GM23248 (cell line): ENCODE data around the gene MAP3K12. TPM values are rescaled to one million over a fixed set of nuclear protein-coding genes. Genes with fewer than 3 reads are reported as not detected.

Experiments used
- DNase-seq: peaks from one replicate; pipeline ENCODE4 v3.0.0-alpha.2; 2015
- H2AFZ ChIP-seq: fragments of 200-600 bp; sonication (generic); 2 replicates; pipeline ENCODE4 v1.6.1; 2016; ENCODE audit warnings: antibody characterized with exemption
- H3F3A ChIP-seq: fragments of 200-600 bp; sonication (generic); 2 replicates; pipeline ENCODE4 v1.6.1; 2016; ENCODE audit warnings: mild to moderate bottlenecking, antibody characterized with exemption, mixed run types; ENCODE audit not compliant: insufficient read depth
- H3K27ac ChIP-seq: fragments of 200-600 bp; sonication (generic); 2 replicates; pipeline ENCODE4 v1.5.1; 2016; ENCODE audit warnings: mild to moderate bottlenecking
- H3K27me3 ChIP-seq: fragments of 200-600 bp; sonication (generic); replicated peaks from 2 replicates; pipeline ENCODE4 v1.6.1; 2016; ENCODE audit warnings: mild to moderate bottlenecking; ENCODE audit not compliant: insufficient read depth
- H3K36me3 ChIP-seq: fragments of 200-600 bp; sonication (generic); 2 replicates; pipeline ENCODE4 v1.6.1; 2016; ENCODE audit warnings: low read depth, mild to moderate bottlenecking
- H3K4me1 ChIP-seq: fragments of 200-600 bp; sonication (generic); 2 replicates; pipeline ENCODE4 v1.6.1; 2016; ENCODE audit warnings: mild to moderate bottlenecking; ENCODE audit not compliant: insufficient read depth
- H3K4me2 ChIP-seq: fragments of 200-600 bp; sonication (generic); one replicate; pipeline ENCODE4 v1.6.1; 2016; ENCODE audit warnings: mild to moderate bottlenecking; ENCODE audit not compliant: unreplicated experiment
- H3K4me3 ChIP-seq: fragments of 200-600 bp; sonication (generic); 2 replicates; pipeline ENCODE4 v1.5.1; 2016; ENCODE audit warnings: mild to moderate bottlenecking
- H3K79me2 ChIP-seq: fragments of 200-600 bp; sonication (generic); 2 replicates; pipeline ENCODE4 v1.6.1; 2016; ENCODE audit warnings: mild to moderate bottlenecking; ENCODE audit not compliant: insufficient read depth
- H3K9ac ChIP-seq: fragments of 200-600 bp; sonication (generic); 2 replicates; pipeline ENCODE4 v1.6.1; 2016; ENCODE audit warnings: mild to moderate bottlenecking
- H3K9me2 ChIP-seq: fragments of 200-600 bp; sonication (generic); 2 replicates; pipeline ENCODE4 v1.6.1; 2016; ENCODE audit warnings: mixed run types, mild to moderate bottlenecking, moderate library complexity; ENCODE audit not compliant: insufficient read depth
- H3K9me3 ChIP-seq: fragments of 200-600 bp; sonication (generic); one replicate; pipeline ENCODE4 v1.6.1; 2017; ENCODE audit warnings: low read depth
- H4K20me1 ChIP-seq: fragments of 200-600 bp; sonication (generic); 2 replicates; pipeline ENCODE4 v1.6.0; 2016; ENCODE audit not compliant: insufficient read depth
- EZH2 ChIP-seq: fragments of 200-600 bp; sonication (generic); IDR thresholded peaks from 2 replicates; pipeline ENCODE4 v1.6.1; 2018; ENCODE audit warnings: antibody characterized with exemption, mild to moderate bottlenecking; ENCODE audit not compliant: insufficient read depth, poor library complexity, severe bottlenecking
- EZH2phosphoT487 ChIP-seq: fragments of 200-600 bp; sonication (generic); IDR thresholded peaks from 2 replicates; pipeline ENCODE4 v1.6.1; 2018; ENCODE audit warnings: antibody characterized with exemption, moderate library complexity, mild to moderate bottlenecking, low read depth; ENCODE audit not compliant: insufficient read depth
- WGBS, 2 experiments: methylation state at CpG; one replicate each; pipeline ENCODE4 v1.1.6; 2015 to 2017; ENCODE audit warnings: low lambda C conversion rate in 2 of 2, low coverage in 1 of 2; ENCODE audit errors: missing lambda C conversion rate in 2 of 2; 5-methylcytosine and 5-hydroxymethylcytosine counted together
- in situ Hi-C: fragments of 300-500 bp; cut with MboI; formaldehyde crosslinking; loops from 2 replicates; pipeline ENCODE4 v1.15.0; 2020
- polyA plus RNA-seq: library from polyadenylated mRNA; unstranded; fragments of >200 nt; fragmentation: Nextera tagmentation; extraction: Ambion mirVana; gene quantifications from 2 replicates; pipeline ENCODE4 v1.2.1, GENCODE V29; 2016
- total RNA-seq: library from RNA; depleted of rRNA; stranded (reverse); fragments of >200 nt; shearing (Covaris generic); gene quantifications from 2 replicates; pipeline ENCODE4 v1.2.3, GENCODE V29; 2014

Gene MAP3K12
- total and polyA plus RNA-seq, 2 experiments from 2014 or later = 8.7 to 37.4 TPM

GRCh38 chr12:53478865-53479264, 20.4 kb downstream of the MAP3K12 start:
- H3K27me3 ChIP-seq = no peaks in the 10 kb centered on the region
- DNase-seq = peak; percentile 78
- peaks cover 92% of the 10 kb centered on the region for H3F3A ChIP-seq
- no peak for TF ChIP-seq EZH2phosphoT487
- no peak for TF ChIP-seq EZH2
- peaks cover 84% of the 10 kb centered on the region for H3K36me3 ChIP-seq
- no peak overlapping the region for H3K4me3 ChIP-seq
- no peaks in the 10 kb centered on the region for H3K9me3 ChIP-seq
- in situ Hi-C loops = no loop called here
- peaks cover 45% of the 10 kb centered on the region for H3K79me2 ChIP-seq
- peak overlapping the region; percentile 71 for H3K27ac ChIP-seq
- peaks cover 44% of the 10 kb centered on the region for H3K4me1 ChIP-seq
- WGBS, 2 experiments = 15 to 24% methylated on average over 1 of the region's 1 CpG
- no peaks in the 10 kb centered on the region for H3K9me2 ChIP-seq
- H4K20me1 ChIP-seq = peaks cover 7% of the 10 kb centered on the region
- H3K9ac ChIP-seq = peak overlapping the region; percentile 18
- no peak overlapping the region for H3K4me2 ChIP-seq
- H2AFZ ChIP-seq = no peak overlapping the region

GRCh38 chr12:53476769-53477209, 22.5 kb downstream of the MAP3K12 start:
- Histone ChIP-seq H3K9me3 (no peaks in the 10 kb centered on the region), H3K9me2 (no peaks in the 10 kb centered on the region), H3K9ac (0 out of 2 replicates have a peak overlapping the region, but pooled peaks have one; percentile 1), H3F3A (peaks cover 96% of the 10 kb centered on the region), H3K36me3 (peaks cover 91% of the 10 kb centered on the region), H3K4me3 (no peak overlapping the region), H3K4me1 (peaks cover 42% of the 10 kb centered on the region), H3K79me2 (peaks cover 66% of the 10 kb centered on the region), H3K27me3 (no peaks in the 10 kb centered on the region), H4K20me1 (peaks cover 1% of the 10 kb centered on the region), H2AFZ (no peak overlapping the region), H3K27ac (peak overlapping the region; percentile 36; the same call in 1 of the 2 replicates), H3K4me2 (no peak overlapping the region)
- no peak for TF ChIP-seq EZH2phosphoT487
- TF ChIP-seq EZH2 = no peak
- 55 to 71% methylated on average over 2 of the region's 2 CpGs for WGBS, 2 experiments
- in situ Hi-C loops = no loop called here
- DNase-seq = peak; percentile 53

DNA sequence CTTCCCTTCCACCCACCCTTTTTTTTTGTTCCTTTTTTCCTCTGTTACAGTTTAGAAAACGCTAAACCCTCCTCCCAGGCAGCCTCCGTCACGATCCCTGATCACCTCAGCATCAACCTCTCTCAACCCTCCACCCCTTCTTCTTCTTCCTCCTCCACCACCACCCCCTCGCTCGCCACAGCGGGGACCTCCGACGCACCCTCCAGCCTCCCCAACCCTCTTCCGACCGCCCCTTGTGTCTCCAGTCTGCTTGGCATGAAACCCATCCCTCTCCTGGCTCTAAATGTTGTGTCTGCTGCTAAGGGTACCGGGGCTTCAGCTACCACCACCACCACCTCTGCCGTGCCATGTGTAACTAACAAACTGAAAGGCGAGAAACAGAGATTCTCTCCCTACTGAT, 24.4 kb downstream of the MAP3K12 start:
- in situ Hi-C loops = no loop called here

GRCh38 chr12:53474077-53474476, 25.2 kb downstream of the MAP3K12 start:
- Histone ChIP-seq H3K9me2 (no peaks in the 10 kb centered on the region), H3F3A (peaks cover 94% of the 10 kb centered on the region), H3K27me3 (no peaks in the 10 kb centered on the region), H3K4me2 (no peak overlapping the region), H3K79me2 (peaks cover 91% of the 10 kb centered on the region), H4K20me1 (no peaks in the 10 kb centered on the region; the same call in 1 of the 2 replicates), H3K9ac (peak overlapping the region; percentile 31; the same call in 1 of the 2 replicates), H2AFZ (no peak overlapping the region), H3K4me3 (no peak overlapping the region), H3K36me3 (peaks cover 93% of the 10 kb centered on the region), H3K9me3 (no peaks in the 10 kb centered on the region), H3K4me1 (peaks cover 16% of the 10 kb centered on the region), H3K27ac (peak overlapping the region; percentile 36)
- in situ Hi-C loops = no loop called here
- DNase-seq = no peak
- WGBS, 2 experiments = 77 to 82% methylated on average over 2 of the region's 2 CpGs
- TF ChIP-seq EZH2 (no peak), EZH2phosphoT487 (no peak)

More for the DNA sequence above, 24.4 kb downstream of the MAP3K12 start:
- Histone ChIP-seq H3K27me3 (no peaks in the 10 kb centered on the region), H3F3A (peaks cover 95% of the 10 kb centered on the region), H3K9me2 (no peaks in the 10 kb centered on the region), H3K9me3 (no peaks in the 10 kb centered on the region), H2AFZ (no peak overlapping the region), H3K4me1 (peaks cover 22% of the 10 kb centered on the region), H3K4me2 (no peak overlapping the region), H3K79me2 (peaks cover 84% of the 10 kb centered on the region), H3K9ac (0 out of 2 replicates have a peak overlapping the region, but pooled peaks have one; percentile 31), H4K20me1 (no peaks in the 10 kb centered on the region; the same call in 1 of the 2 replicates), H3K27ac (peak overlapping the region; percentile 36), H3K36me3 (peaks cover 93% of the 10 kb centered on the region), H3K4me3 (no peak overlapping the region)
- no peak for DNase-seq
- 78 to 79% methylated on average over 7 to 13 of the region's 13 CpGs for WGBS, 2 experiments
- TF ChIP-seq EZH2phosphoT487 (no peak), EZH2 (no peak)
